ENCODE data around the gene PTPRT.

GRCh38 chr20:42907730-42908129, 282.0 kb downstream of the PTPRT start:
- no peak for TF ChIP-seq POLR2A (IDR thresholded peaks at IDR 0.05)
- TF ChIP-seq CTCF (IDR thresholded peaks at IDR 0.05): no peak

All from gastroesophageal sphincter (tissue), 3 donors.